Measurements from ENCODE around the gene MSX2. TPM values are rescaled to one million over a fixed set of nuclear protein-coding genes. Genes with fewer than 3 reads are reported as not detected.

The MSX2 gene
- total and polyA plus RNA-seq, 2 donors from 2014 or later = 0.37 to 0.79 TPM

DNA sequence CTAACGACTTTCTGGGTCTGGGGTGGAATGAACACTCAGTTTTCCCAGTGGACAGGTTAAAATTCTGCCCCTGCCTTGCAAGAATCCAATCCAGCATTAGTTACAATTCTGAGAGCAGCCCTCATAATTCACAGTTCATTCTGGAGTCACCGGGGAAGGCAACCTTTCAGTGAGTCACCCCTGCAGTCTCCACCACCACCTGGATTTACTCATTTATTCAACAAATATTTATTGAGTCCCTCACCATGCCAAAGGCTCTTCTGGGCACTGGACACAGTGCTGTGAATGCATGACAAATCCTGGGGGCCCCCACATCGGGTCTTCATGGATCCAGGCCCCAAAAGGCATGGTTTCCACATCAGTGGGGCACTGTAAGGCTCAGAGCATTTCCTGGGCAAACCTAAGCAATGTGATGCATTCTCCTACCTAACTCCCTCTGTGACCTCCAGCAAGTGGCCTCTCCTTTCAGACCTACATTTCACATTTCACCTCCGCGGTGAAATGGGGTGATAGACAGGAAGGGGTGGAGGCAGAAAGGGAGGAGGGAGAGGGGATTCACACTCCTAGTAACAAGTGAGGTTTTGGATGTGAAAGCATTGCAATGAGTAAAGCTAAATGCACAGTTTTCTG is 6.4 kb upstream of the MSX2 start:
- H3K27me3 ChIP-seq (ENCODE audit: control insufficient read depth, insufficient read depth, low read length) = peaks cover 53% of the 10 kb centered on the region
- intact Hi-C loops (cut with DNase I) = no loop called here
- FAIRE-seq = no peak

DNA sequence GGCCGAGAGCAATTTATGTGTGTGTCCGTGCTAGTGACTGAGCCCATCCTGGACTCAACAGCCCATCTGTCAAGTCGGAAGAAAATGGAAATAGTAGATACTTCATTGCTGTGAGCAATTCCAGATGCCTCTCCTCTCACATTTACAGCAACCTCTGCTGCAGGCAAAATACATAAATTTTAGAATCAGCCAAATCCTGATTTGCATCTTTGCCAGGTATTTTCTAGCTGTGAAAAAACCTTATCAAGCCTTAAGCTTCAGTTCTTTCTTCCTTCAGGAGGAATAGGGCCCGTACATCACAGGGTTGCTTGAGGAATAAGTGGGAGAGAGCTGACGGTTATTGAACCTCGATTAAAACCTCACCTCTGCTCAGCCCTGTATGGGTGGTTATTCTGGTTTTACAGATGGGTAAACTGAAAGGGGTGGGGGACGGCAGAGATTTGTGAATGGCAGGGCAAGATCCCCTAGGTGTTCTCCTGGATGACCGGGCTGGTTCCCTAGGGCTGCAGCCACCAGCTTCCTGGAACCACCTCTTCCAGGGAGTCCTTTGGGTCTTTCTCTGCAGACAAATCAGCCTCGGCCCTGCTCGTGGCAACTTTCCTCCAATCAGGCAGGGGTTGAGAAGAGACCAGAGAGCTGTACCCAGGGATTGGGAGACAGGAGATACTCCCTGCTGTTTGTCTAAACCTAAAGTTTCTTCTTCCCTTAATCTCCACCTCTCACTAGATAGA is 5.3 kb upstream of the MSX2 start:
- TF ChIP-seq, protein P1, sequence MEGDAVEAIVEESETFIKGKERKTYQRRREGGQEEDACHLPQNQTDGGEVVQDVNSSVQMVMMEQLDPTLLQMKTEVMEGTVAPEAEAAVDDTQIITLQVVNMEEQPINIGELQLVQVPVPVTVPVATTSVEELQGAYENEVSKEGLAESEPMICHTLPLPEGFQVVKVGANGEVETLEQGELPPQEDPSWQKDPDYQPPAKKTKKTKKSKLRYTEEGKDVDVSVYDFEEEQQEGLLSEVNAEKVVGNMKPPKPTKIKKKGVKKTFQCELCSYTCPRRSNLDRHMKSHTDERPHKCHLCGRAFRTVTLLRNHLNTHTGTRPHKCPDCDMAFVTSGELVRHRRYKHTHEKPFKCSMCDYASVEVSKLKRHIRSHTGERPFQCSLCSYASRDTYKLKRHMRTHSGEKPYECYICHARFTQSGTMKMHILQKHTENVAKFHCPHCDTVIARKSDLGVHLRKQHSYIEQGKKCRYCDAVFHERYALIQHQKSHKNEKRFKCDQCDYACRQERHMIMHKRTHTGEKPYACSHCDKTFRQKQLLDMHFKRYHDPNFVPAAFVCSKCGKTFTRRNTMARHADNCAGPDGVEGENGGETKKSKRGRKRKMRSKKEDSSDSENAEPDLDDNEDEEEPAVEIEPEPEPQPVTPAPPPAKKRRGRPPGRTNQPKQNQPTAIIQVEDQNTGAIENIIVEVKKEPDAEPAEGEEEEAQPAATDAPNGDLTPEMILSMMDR (IDR thresholded peaks at IDR 0.05; ENCODE audit: borderline replicate concordance, extremely low read depth, insufficient read depth) = no peak
- intact Hi-C loops (cut with DNase I) = no loop called here
- Histone ChIP-seq H3K9ac (ENCODE audit: low read length in 3 of 3) (no peak overlapping the region), H3K36me3 (ENCODE audit: control insufficient read depth in 2 of 3, insufficient read depth in 3 of 3, low read length in 3 of 3) (no peaks in the 10 kb centered on the region), H3K4me3 (ENCODE audit: low read length in 3 of 3) (no peak overlapping the region), H3K27ac (ENCODE audit: low read depth in 2 of 2, low read length in 2 of 2) (no peak overlapping the region), H3K27me3 (ENCODE audit: control insufficient read depth, insufficient read depth, low read length) (peaks cover 61% of the 10 kb centered on the region), H3K4me1 (ENCODE audit: control insufficient read depth in 2 of 3, insufficient read depth in 2 of 3, low read depth in 1 of 3, low read length in 3 of 3) (no peaks in the 10 kb centered on the region), H3K9me3 (ENCODE audit: control insufficient read depth in 2 of 3, insufficient read depth in 1 of 3, low read length in 3 of 3) (no peaks in the 10 kb centered on the region)
- FAIRE-seq (no peak), DNase-seq (no peak)

More for the DNA sequence above, 6.4 kb upstream of the MSX2 start:
- no peaks in the 10 kb centered on the region for H3K9me3 ChIP-seq (ENCODE audit: control insufficient read depth in 2 of 3, insufficient read depth in 1 of 3, low read length in 3 of 3)
- H3K9ac ChIP-seq (ENCODE audit: low read length in 3 of 3) = no peak overlapping the region
- H3K27ac ChIP-seq (ENCODE audit: low read depth in 2 of 2, low read length in 2 of 2) = no peak overlapping the region
- no peaks in the 10 kb centered on the region for H3K36me3 ChIP-seq (ENCODE audit: control insufficient read depth in 2 of 3, insufficient read depth in 3 of 3, low read length in 3 of 3)
- no peak overlapping the region for H3K4me3 ChIP-seq (ENCODE audit: low read length in 3 of 3)
- no peaks in the 10 kb centered on the region for H3K4me1 ChIP-seq (ENCODE audit: control insufficient read depth in 2 of 3, insufficient read depth in 2 of 3, low read depth in 1 of 3, low read length in 3 of 3)
- TF ChIP-seq, protein P1 (IDR thresholded peaks at IDR 0.05; ENCODE audit: borderline replicate concordance, extremely low read depth, insufficient read depth) = no peak
- DNase-seq = no peak

DNA sequence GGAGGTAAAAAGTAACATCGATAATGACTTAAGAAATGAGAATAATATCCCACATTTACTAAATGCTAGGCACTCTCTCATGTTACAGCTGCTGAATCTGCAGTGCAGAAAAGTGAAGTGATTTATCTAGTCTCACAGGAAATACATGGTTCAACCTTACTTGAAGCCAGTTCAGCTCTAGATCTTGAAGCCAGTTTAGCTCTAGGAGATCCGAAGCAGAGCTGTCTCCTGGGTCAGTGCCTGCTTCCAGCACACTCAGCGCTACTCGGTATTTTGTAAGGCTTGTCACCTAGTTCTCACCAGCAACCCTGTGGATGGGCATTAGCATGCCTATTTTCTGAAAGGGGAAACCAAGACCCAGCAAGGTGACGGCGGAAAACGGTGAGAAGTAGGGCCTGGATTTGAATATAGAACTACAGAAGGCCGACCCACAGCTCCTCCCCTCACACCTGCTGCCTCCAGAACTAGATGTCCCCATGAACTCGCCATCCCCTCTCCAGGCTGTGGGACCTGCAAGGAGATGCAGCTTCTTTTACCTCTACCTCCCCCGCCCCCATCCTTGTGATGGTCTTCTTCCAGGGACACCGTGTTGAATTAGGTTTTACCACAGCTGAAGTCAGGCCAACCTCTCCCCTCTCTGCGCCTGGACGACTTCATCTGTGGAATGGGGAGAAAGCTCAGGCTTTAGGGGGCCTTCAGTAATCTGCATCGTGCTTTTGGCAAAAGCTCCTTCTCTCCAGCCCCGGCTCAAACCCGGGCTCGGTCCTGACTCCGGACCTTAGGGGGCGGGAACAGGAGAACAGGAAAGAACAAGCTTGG is 4.4 kb upstream of the MSX2 start:
- Histone ChIP-seq H3K9ac (ENCODE audit: low read length in 3 of 3) (no peak overlapping the region), H3K27me3 (ENCODE audit: control insufficient read depth, insufficient read depth, low read length) (peaks cover 62% of the 10 kb centered on the region), H3K36me3 (ENCODE audit: control insufficient read depth in 2 of 3, insufficient read depth in 3 of 3, low read length in 3 of 3) (no peaks in the 10 kb centered on the region), H3K9me3 (ENCODE audit: control insufficient read depth in 2 of 3, insufficient read depth in 1 of 3, low read length in 3 of 3) (no peaks in the 10 kb centered on the region), H3K27ac (ENCODE audit: low read depth in 2 of 2, low read length in 2 of 2) (no peak overlapping the region), H3K4me1 (ENCODE audit: control insufficient read depth in 2 of 3, insufficient read depth in 2 of 3, low read depth in 1 of 3, low read length in 3 of 3) (no peaks in the 10 kb centered on the region), H3K4me3 (ENCODE audit: low read length in 3 of 3) (no peak overlapping the region)
- FAIRE-seq (no peak), DNase-seq (peak in 1 of 5 donors; percentile 42)
- intact Hi-C loops (cut with DNase I) = no loop called here
- TF ChIP-seq, protein P1 (IDR thresholded peaks at IDR 0.05; ENCODE audit: borderline replicate concordance, extremely low read depth, insufficient read depth) = no peak
